ENCODE data around the gene NAP1L5.

Gene NAP1L5

GRCh38 chr4:88659055-88659889, 38.4 kb downstream of the NAP1L5 start:
- FAIRE-seq = peak; percentile 80

- no peak for FAIRE-seq
Measured at GRCh38 chr4:88655226-88655625, 42.4 kb downstream of the NAP1L5 start.

GRCh38 chr4:88653371-88653946, 44.2 kb downstream of the NAP1L5 start:
- FAIRE-seq = no peak

- no peak for FAIRE-seq
Measured at GRCh38 chr4:88649716-88650115, 47.9 kb downstream of the NAP1L5 start.

GRCh38 chr4:88646528-88647280, 50.9 kb downstream of the NAP1L5 start:
- no peak for FAIRE-seq

- no peak for FAIRE-seq
Measured at GRCh38 chr4:88645994-88646393, 51.6 kb downstream of the NAP1L5 start.

Measured in G401.6 (cell line).